ENCODE measurements around the gene RSU1.

The RSU1 gene

GRCh38 chr10:16656895-16657294, 160.3 kb downstream of the RSU1 start:
- DNase-seq = no peak

- no peak for DNase-seq
Measured at GRCh38 chr10:16653224-16653623, 164.0 kb downstream of the RSU1 start.

DNA sequence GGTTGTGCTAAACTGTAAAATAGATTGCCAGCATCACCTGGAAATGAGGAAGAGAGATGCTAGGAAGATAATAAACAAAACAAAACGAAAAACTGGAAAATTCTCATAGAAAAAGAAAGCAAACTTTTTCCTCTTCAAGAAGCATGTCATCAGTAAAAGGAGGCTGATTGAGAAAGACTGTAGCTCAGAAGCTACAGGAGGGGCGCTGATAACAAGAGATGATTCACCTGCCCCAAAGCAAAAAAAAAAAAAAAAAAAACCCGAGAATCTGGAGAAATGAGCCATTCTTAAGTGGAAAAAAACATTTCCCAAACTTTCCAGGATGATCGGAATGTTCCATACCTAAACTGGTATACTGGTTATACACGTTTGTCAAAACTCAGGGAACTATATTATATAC, 165.1 kb downstream of the RSU1 start:
- no peak for DNase-seq

DNA sequence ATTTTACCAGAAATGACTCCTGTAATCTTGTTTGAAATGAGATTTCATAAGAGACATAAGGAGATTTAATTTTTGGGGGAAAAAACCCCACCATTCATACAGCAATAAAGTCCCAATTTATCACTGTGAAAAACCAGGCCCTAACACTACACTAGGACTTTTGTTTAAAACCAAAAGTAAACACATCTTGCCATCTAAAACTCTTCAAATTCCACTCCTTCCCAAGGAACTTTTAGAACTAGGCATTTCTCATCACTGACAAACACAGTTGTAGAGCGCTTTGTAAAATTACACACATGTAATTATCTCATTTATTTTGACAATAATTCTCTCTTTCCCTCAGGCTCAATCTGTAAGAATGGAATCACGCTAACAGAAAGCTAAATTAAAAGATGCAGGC, 167.5 kb downstream of the RSU1 start:
- DNase-seq = no peak

DNA sequence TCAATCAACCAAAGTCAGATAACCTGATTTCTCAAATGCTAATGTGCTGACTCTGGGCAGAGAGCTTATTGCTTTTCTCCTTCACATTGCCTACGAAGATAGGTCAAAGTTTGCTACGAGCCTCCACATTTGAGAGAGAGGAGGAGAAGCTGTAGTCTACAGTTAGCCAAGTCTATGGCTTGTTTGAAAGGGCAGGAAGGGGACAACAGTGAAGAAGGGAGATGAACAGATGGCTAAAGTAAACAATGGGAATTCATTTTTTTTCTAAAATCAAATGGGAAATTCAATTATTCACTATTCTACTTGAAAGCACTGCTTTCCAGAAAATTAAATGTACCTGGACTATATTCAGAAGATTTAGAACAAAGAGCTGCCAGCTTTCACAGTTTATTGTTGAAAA, 168.9 kb downstream of the RSU1 start:
- DNase-seq = no peak

DNA sequence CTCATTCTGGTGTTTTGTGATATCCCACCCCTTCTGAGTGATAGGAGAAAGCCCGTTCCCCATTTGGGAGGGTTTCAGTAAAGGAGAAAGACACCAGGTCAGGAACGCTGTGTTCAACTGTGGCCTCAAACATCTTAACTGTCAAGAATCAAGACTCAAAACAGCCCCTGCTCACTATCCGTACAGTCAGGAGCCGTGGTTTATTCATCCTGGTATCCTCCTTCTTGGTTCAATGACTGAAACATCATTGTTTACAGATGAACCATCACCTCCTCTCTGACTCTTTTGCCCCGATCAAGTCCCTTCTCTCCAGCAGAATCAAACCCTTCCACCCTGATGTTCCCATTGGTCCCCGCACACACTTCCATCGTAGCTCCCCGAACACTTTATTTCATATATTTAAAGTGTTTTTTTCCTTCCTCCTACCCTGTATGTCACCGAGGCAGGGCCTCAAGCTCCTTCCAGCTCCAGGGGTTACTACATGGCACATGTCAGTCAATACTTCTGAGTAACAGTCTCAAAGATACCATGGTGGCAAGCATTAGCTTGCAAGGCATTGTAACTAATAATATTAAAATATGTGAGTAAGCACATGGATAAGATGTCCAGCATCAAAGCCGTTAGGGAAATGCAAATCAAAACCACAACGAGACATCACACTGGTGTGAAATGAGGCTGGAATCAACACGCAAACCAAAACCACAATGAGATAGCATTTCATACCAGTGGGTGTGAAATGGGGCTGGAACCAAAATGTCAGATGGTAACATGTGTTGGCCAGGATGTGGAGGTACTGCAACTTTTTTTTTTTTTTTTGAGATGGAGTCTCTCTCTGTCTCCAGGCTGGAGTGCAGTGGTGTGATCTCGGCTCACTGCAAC, 170.8 kb downstream of the RSU1 start:
- no peak for DNase-seq

DNA sequence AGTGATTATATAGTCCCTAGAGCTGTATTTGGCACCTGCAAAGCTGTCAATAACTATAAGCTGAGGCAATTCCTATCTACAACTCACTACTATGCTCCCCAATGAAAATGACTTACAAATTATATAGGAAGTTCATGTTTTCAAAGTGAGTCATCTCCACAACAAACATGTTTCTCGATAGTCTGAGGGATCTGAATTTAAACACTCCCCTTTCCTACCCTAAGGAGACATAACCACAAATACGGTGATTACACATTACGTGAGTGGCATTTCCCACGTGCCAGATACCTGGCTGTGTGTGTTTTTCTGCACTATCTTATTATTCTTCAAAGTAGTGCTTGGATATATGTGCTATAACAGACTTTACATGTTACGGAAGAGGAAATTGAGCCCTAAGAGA, 173.1 kb downstream of the RSU1 start:
- no peak for DNase-seq

DNA sequence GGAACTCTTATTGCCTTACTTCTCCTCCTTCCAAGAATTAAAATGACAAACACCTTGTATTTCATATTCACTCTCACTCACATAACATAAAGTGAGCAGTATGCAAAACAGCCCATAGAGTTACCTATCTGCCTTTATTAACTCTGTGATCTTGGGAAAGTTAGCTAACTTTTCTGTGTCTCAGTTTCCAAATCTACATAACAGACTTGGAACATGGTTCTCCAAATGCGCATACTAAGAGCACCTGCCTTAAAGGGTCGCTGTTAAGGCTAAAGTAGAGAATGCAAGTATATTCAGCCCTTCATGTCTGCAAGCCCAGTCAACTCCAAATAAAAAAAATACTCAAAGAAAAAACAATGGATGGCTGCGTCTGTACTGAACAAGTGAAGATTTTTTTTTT, 173.7 kb downstream of the RSU1 start:
- DNase-seq = no peak

DNA sequence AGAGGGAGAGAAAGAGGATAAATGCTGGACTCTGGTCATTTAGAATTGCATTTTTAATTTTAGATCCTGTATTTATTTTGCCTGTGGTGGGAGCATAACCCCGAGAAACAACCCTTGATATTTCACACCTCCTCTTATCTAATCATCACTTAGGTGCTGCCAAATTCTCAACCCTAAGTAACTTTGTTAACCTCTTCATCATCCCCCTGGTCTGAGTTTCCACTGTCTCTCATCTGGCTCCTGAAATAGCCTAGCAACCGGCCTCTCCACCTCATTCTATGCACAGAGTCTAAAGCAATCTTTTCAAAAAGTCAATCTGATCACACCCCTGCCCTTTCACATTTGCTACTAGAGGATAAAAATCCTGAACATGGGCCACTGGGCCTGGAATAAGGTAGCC, 177.1 kb downstream of the RSU1 start:
- DNase-seq = no peak

GRCh38 chr10:16639471-16639870, 177.8 kb downstream of the RSU1 start:
- DNase-seq = no peak

DNA sequence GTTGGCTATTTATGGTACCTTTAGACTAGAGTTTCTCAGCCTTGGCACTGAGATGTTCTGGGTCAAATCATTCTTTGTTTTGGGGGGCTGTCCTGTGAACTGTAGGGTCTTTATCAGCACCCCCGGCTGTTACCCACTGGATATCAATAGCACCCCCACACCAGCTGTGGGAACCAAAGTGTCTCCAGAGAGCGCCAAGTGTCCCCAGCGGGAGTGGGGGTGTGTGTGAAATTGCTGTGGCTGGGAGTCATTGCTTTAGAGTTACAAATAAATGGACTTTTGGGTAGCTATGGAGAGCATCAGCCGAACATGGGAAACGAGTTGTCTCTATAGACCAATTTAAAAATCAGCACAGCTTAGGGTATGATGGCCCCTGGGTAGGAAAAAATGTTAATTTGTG, 184.2 kb downstream of the RSU1 start:
- no peak for DNase-seq

GRCh38 chr10:16626697-16627096, 190.5 kb downstream of the RSU1 start:
- no peak for DNase-seq

- no peak for DNase-seq
Measured at GRCh38 chr10:16612981-16613355, 204.3 kb downstream of the RSU1 start.

DNA sequence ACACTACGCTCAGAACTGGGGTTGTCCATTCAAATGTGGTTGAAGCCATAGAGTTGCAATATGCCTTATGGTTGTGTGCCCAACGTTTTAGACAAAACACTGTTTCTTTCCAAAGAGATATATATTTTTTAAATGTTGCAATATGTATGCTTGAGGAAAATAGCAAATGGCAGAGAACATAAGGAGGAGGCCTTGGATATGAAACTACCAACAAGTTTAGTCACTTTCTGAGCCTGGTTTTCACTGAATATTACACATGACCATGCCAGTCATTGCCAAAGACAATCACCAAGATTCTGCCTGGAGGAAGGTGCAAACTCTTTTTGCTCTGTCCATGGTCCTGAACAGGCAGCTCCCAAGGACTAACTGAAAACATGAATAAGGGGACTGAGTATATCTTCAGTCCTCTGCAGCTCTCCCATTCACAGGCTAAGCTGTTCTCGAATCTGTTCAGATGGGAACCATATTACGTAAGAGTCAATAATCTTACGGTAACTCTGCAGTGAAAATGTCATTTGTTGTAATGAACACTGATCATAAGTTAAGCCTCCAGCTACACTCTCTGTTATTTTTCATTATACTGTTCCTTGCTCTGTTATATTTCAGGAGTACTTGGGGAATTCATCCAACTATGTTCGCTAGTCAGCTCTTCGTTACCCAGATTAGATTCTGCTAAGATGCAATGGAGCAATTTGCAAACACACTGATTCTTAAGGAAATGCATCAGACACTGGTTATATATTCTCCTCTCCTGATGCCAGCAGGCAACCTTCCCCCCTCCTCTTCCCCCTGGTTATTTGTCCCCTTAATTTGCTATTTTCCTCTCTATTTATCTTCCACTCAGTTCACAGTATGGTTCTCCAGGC, 204.9 kb downstream of the RSU1 start:
- no peak for DNase-seq

GRCh38 chr10:16611037-16611436, 206.2 kb downstream of the RSU1 start:
- DNase-seq = no peak

GRCh38 chr10:16609211-16609610, 208.0 kb downstream of the RSU1 start:
- DNase-seq = no peak

GRCh38 chr10:16606923-16607322, 210.3 kb downstream of the RSU1 start:
- no peak for DNase-seq

GRCh38 chr10:16606421-16606820, 210.8 kb downstream of the RSU1 start:
- no peak for DNase-seq

DNA sequence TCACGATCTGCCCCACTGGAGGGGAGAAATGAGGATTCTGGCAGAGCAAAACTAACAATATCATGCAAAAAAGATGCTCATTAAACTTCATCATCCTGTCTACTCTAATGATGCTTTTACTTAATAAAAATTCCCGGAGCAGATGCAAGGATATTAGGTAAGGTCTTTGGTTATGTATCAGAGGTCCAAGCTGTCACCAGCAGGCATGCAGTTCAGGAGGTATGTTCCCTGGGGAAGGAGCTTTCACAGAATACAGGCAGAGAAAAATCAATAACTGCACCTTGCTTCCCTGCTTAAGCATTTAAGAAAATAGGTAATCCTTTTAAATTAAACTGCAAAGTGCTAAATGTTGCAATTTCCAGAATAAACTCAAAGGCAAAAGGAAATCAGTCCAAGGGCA, 213.9 kb downstream of the RSU1 start:
- DNase-seq = no peak

DNA sequence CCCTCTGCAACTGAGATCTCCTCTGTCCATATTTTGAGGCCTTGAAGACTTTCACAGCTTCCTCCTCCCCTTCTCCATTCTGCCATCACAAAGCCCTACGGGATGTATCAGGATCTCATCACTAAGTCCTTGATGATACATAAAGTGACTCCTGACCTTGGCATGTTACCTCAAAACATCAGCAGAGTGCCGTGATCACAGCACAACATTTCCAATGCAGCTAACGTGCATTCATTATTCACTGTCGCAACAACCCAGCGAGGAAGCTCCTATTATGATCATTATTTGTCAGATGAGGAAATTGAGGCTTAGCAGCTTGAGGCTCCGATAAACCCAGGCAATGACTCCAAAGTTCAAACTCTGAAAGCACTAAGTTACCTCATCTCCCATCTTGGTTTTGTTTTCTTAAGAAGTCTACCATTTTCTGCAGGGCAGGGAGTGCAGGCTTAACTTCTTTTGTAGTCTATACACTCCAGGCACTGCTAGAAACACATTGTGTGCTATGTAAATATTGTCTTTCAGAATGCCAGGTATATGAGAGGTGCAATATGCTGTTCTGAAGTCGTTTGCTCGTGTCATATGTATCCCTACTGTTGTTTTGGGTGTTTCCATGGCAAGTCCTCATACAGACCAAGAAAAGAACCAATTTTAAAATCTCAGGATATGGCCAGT, 215.0 kb downstream of the RSU1 start:
- no peak for DNase-seq

- no peak for DNase-seq
Measured at GRCh38 chr10:16599662-16600061, 217.6 kb downstream of the RSU1 start.

DNA sequence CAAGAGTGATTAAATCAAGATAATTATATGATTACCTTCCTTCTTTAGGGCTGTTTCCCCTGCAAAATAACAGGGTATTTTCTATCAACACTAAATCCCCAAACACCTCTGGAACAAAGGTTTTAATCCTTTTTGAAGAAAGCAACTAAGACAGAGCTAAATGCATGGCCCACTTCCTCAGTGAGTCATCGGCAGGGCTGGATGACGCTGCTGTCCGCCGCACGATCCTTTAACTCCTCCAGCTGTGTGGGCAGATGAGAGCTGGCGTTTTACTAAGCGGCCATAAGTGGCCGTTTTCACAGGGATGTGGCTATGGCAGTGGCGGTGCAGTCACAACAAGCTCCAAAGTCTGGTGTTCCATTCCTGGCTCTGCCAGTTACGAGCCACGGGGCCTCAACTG, 219.6 kb downstream of the RSU1 start:
- DNase-seq = no peak

DNA sequence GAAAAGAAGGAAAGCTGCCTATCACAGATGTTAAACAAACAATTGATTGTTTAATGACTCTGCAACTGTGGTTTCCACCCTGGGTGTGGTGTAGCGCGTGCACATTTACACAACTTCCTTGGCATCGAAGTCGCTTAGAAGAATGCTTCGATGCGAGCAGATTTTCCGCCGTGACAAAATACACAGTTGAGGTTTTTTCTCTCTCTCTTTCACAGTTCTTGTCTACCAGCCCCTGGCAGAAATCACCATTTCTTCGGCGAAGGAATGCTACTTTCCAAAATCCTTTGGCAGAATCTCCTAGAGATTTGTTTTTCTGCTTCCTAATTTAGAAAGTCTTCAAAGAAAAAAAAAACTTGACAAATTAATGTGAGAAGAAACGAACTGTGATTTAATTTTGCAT, 224.8 kb downstream of the RSU1 start:
- DNase-seq = no peak

Measured in activated gamma-delta T cell (primary cell).